B cell (primary cell): ENCODE measurements around the gene SORT1. TPM values are rescaled to one million over a fixed set of nuclear protein-coding genes. Genes with fewer than 3 reads are reported as not detected.

Source experiments
- ATAC-seq: fragments of 200-7000 bp; cut with Tn5 transposase; one replicate; pipeline ENCODE4 v1.10.0; 2021; ENCODE audit warnings: low read depth, mild to moderate bottlenecking, moderate number of reproducible peaks, moderate library complexity
- CTCF ChIA-PET: fragments of 350-600 bp; sonication (Branson Sonifier 250); formaldehyde crosslinking; loops from one replicate; lab custom pipeline; 2021; ENCODE audit warnings: antibody characterized with exemption, inconsistent platforms; lab: Charles Lee
- POLR2A ChIA-PET: fragments of 350-600 bp; sonication (Branson Sonifier 250); formaldehyde crosslinking; loops from one replicate; lab custom pipeline; 2021; ENCODE audit warnings: antibody characterized with exemption; lab: Charles Lee
- DNase-seq: peaks from one replicate; pipeline ENCODE4 v3.0.0; 2013
- H2AFZ ChIP-seq: 2 replicates; pipeline ENCODE4 v1.6.1; 2012; ENCODE audit warnings: mild to moderate bottlenecking, low read depth, low read length; ENCODE audit not compliant: insufficient read depth, poor library complexity, severe bottlenecking
- H3K27ac ChIP-seq, 2 donors: 1 replicate in 1 of 2; 2 replicates in 1 of 2; pipeline ENCODE4 v1.5.1; 2012 to 2013; ENCODE audit warnings: low read length in 2 of 2, mild to moderate bottlenecking in 2 of 2, moderate library complexity in 1 of 2
- H3K27me3 ChIP-seq, 4 experiments: fragments of 200-600 bp in 1 of 4; sonication (generic) in 1 of 4; replicated peaks in 1 of 4; 1 replicate in 2 of 4; 2 replicates in 2 of 4; pipeline versions ENCODE4 v1.6.1 to v1.7.0; 2013 to 2016; ENCODE audit warnings: low read length in 3 of 4, mild to moderate bottlenecking in 2 of 4, mixed read lengths in 1 of 4, moderate library complexity in 1 of 4; ENCODE audit not compliant: insufficient read depth in 4 of 4, control insufficient read depth in 3 of 4; ENCODE audit errors: control extremely low read depth in 1 of 4
- H3K36me3 ChIP-seq, 2 experiments: replicated peaks in 1 of 2; 1 replicate in 1 of 2; 2 replicates in 1 of 2; pipeline versions ENCODE4 v1.6.1 to v1.7.1; 2013; ENCODE audit warnings: low read length in 1 of 2; ENCODE audit not compliant: insufficient read depth in 2 of 2, control insufficient read depth in 1 of 2; ENCODE audit errors: control extremely low read depth in 1 of 2, extremely low read depth in 1 of 2
- H3K4me1 ChIP-seq, 2 donors: fragments of 200-600 bp in 1 of 2; sonication (generic) in 1 of 2; 1 replicate in 1 of 2; 2 replicates in 1 of 2; pipeline versions ENCODE4 v1.5.1 to v1.6.1; 2013 to 2017; ENCODE audit warnings: low read length in 2 of 2; ENCODE audit not compliant: control insufficient read depth in 2 of 2, insufficient read depth in 2 of 2
- H3K4me2 ChIP-seq: replicated peaks from 2 replicates; pipeline ENCODE3; 2012; ENCODE audit warnings: mild to moderate bottlenecking, low read depth, low read length; ENCODE audit not compliant: poor library complexity, severe bottlenecking
- H3K4me3 ChIP-seq, 5 experiments: fragments of 200-600 bp in 1 of 5; sonication (generic) in 1 of 5; 1 replicate in 3 of 5; 2 replicates in 2 of 5; pipeline versions ENCODE4 v1.5.1 to v1.7.0; 2011 to 2016; ENCODE audit warnings: low read length in 4 of 5, mild to moderate bottlenecking in 4 of 5, low read depth in 2 of 5, control low read depth in 1 of 5, moderate library complexity in 1 of 5; ENCODE audit not compliant: insufficient read depth in 1 of 5; ENCODE audit errors: control extremely low read depth in 1 of 5, extremely low read depth in 1 of 5
- H3K79me2 ChIP-seq: fragments of 200-600 bp; sonication (generic); one replicate; pipeline ENCODE4 v1.6.0; 2016; ENCODE audit warnings: low read length; ENCODE audit not compliant: control insufficient read depth, insufficient read depth
- H3K9ac ChIP-seq: fragments of 200-600 bp; sonication (generic); 2 replicates; pipeline ENCODE4 v1.6.1; 2017; ENCODE audit warnings: mild to moderate bottlenecking, low read length, moderate library complexity
- H3K9me3 ChIP-seq, 3 donors: one replicate each; pipeline versions ENCODE4 v1.6.1 to v1.7.1; 2013; ENCODE audit warnings: low read length in 2 of 3; ENCODE audit not compliant: control insufficient read depth in 2 of 3, insufficient read depth in 1 of 3; ENCODE audit errors: control extremely low read depth in 1 of 3
- H4K20me1 ChIP-seq: 2 replicates; pipeline ENCODE4 v1.6.0; 2012; ENCODE audit warnings: mild to moderate bottlenecking, low read length; ENCODE audit not compliant: insufficient read depth, control insufficient read depth, poor library complexity, severe bottlenecking
- H3K27ac Mint-ChIP-seq: one replicate; pipeline ENCODE4 v1.8.0; 2021; ENCODE audit warnings: mixed read lengths
- H3K27me3 Mint-ChIP-seq: one replicate; pipeline ENCODE4 v1.8.0; 2021; ENCODE audit warnings: mixed read lengths
- H3K4me1 Mint-ChIP-seq: one replicate; pipeline ENCODE4 v1.8.0; 2021; ENCODE audit warnings: mixed read lengths
- H3K4me3 Mint-ChIP-seq: one replicate; pipeline ENCODE4 v1.8.0; 2021; ENCODE audit warnings: mixed read lengths
- H3K9me3 Mint-ChIP-seq: one replicate; pipeline ENCODE4 v1.8.0; 2022; ENCODE audit warnings: mixed read lengths; ENCODE audit not compliant: insufficient read depth
- EZH2 ChIP-seq: IDR thresholded peaks from 2 replicates; pipeline ENCODE4 v1.6.1; 2012; ENCODE audit warnings: borderline replicate concordance, low read depth, mild to moderate bottlenecking, moderate library complexity, low read length; ENCODE audit not compliant: insufficient read depth, poor library complexity, severe bottlenecking
- WGBS: methylation state at CpG from one replicate; pipeline ENCODE4 v1.1.5; 2013; ENCODE audit warnings: missing lambda C conversion rate; ENCODE audit not compliant: insufficient coverage; 5-methylcytosine and 5-hydroxymethylcytosine counted together
- intact Hi-C: fragments of 100-400 bp; cut with micrococcal nuclease; formaldehyde crosslinking; loops from one replicate; pipeline ENCODE4 v1.10.0; 2022
- polyA plus RNA-seq: library from polyadenylated mRNA; depleted of rRNA; stranded (reverse); fragments of >200 nt; gene quantifications from 2 replicates; pipeline ENCODE4 v1.2.3, GENCODE V29; 2012
- total RNA-seq, 2 donors: library from RNA; stranded (reverse); fragments of 120-200 nt in 1 of 2; gene quantifications; 1 replicate in 1 of 2; 2 replicates in 1 of 2; pipeline versions ENCODE4 v1.2.3 to v1.2.4, GENCODE V29; 2013 to 2022
- TF ChIP-seq, protein P1 (sequence below): fragments of 200-600 bp; IDR thresholded peaks from one replicate; pipeline ENCODE4 v1.8.0; 2022; ENCODE audit warnings: antibody characterized with exemption, mild to moderate bottlenecking

SORT1 gene
- total and polyA plus RNA-seq, 2 donors (not counting 1 experiment from before 2014, with no cell fraction given): 0.13 to 0.25 TPM

DNA sequence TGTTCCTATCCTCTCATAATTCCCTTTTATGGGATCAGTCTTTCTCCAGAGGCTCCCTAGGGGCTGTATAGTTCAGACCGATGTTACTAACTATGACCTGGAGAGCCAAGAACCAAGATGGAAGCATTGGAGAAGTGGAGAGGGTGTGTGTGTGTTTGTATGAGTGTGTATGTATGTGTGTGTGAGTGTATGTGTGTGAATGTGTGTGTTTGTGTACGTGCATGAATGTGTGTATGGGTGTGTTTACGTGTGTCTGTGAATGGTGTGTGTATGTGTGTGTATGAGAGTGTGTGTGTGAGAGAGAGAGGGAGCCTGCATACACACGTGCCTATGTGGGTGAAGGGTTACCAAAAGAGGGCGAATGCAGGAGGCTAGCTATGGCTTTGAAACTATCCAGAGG, 95.8 kb downstream of the SORT1 start:
- TF ChIP-seq, protein P1, sequence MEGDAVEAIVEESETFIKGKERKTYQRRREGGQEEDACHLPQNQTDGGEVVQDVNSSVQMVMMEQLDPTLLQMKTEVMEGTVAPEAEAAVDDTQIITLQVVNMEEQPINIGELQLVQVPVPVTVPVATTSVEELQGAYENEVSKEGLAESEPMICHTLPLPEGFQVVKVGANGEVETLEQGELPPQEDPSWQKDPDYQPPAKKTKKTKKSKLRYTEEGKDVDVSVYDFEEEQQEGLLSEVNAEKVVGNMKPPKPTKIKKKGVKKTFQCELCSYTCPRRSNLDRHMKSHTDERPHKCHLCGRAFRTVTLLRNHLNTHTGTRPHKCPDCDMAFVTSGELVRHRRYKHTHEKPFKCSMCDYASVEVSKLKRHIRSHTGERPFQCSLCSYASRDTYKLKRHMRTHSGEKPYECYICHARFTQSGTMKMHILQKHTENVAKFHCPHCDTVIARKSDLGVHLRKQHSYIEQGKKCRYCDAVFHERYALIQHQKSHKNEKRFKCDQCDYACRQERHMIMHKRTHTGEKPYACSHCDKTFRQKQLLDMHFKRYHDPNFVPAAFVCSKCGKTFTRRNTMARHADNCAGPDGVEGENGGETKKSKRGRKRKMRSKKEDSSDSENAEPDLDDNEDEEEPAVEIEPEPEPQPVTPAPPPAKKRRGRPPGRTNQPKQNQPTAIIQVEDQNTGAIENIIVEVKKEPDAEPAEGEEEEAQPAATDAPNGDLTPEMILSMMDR: no peak
- Histone ChIP-seq H3K4me2 (no peak overlapping the region), H3K4me1 (peaks cover 5 to 9% of the 10 kb centered on the region in 2 donors), H3K4me3 (no peak overlapping the region), H2AFZ (no peak overlapping the region), H3K9ac (no peak overlapping the region), H4K20me1 (no peaks in the 10 kb centered on the region), H3K79me2 (no peaks in the 10 kb centered on the region), H3K9me3 (peaks cover 0 to 3% (median 0%) of the 10 kb centered on the region in 3 donors), H3K36me3 (no peaks in the 10 kb centered on the region), H3K27ac (no peak overlapping the region), H3K27me3 (peaks cover 0 to 47% (median 14%) of the 10 kb centered on the region in 4 experiments)
- DNase-seq: no peak
- no peaks in the 10 kb centered on the region for H3K9me3 Mint-ChIP-seq
- peaks cover 15% of the 10 kb centered on the region for H3K27me3 Mint-ChIP-seq
- CTCF ChIA-PET: no interaction called here
- no peak overlapping the region for H3K4me3 Mint-ChIP-seq
- intact Hi-C loops: no loop called here
- no peak for ATAC-seq
- no peak overlapping the region for H3K27ac Mint-ChIP-seq
- POLR2A ChIA-PET: interaction anchor here (0.6 kb wide), 1 partner anchor 200 kb away, joined by 4 read pairs; no protein-coding TSS in a partner anchor
- 91% methylated on average over 5 of the region's 5 CpGs for WGBS
- peaks cover under 1% of the 10 kb centered on the region for H3K4me1 Mint-ChIP-seq

DNA sequence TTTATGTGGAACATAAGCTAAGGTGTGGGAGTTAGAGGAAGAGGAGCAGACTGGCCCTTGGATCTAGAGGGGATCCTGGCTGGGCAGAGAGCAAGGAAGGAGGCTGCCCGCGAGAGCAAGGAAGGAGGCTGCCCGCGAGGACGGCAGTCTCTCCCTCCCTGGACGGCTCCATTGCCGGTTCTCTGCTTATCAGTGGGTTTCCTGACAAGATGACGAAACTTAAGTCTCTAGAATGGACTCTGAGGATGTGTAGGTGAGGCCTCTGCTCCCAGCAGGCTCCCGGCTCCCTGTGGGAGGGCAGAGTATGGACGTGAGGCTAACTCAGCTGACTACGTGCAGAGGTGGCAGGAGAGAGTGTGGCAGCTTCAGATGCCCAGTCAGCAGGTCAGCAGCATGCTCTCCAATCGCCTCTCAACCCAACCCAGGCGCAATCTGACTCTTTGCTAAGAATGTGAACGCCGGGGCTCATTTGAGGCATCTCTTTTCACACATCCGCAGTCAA, 97.0 kb downstream of the SORT1 start:
- H3K36me3 ChIP-seq: no peaks in the 10 kb centered on the region
- H3K4me2 ChIP-seq: no peak overlapping the region
- H3K27me3 Mint-ChIP-seq: peaks cover 15% of the 10 kb centered on the region
- DNase-seq (no peak), ATAC-seq (no peak)
- no peak overlapping the region for H3K4me3 ChIP-seq
- peaks cover 0 to 3% (median 0%) of the 10 kb centered on the region in 3 donors for H3K9me3 ChIP-seq
- TF ChIP-seq, protein P1: no peak
- TF ChIP-seq EZH2: no peak
- no peaks in the 10 kb centered on the region for H3K79me2 ChIP-seq
- peaks cover under 1% of the 10 kb centered on the region for H3K4me1 Mint-ChIP-seq
- no peak overlapping the region for H3K27ac ChIP-seq
- H3K9ac ChIP-seq: no peak overlapping the region
- no peak overlapping the region for H2AFZ ChIP-seq
- H3K9me3 Mint-ChIP-seq: no peaks in the 10 kb centered on the region
- peaks cover 0 to 45% (median 12%) of the 10 kb centered on the region in 4 experiments for H3K27me3 ChIP-seq
- H4K20me1 ChIP-seq: no peaks in the 10 kb centered on the region
- H3K27ac Mint-ChIP-seq: no peak overlapping the region
- CTCF ChIA-PET: no interaction called here
- intact Hi-C loops: no loop called here
- 73% methylated on average over 13 of the region's 16 CpGs for WGBS
- peaks cover 1 to 5% of the 10 kb centered on the region in 2 donors for H3K4me1 ChIP-seq
- POLR2A ChIA-PET: no interaction called here
- no peak overlapping the region for H3K4me3 Mint-ChIP-seq
